Activated naive CD4-positive, alpha-beta T cell treated with anti-CD3 and anti-CD28 coated beads, Interleukin-2, amount 50 U/mL, for 72 hours (primary cell): ENCODE measurements around the gene VEGFA. TPM values are rescaled to one million over a fixed set of nuclear protein-coding genes. Genes with fewer than 3 reads are reported as not detected.

ENCODE experiments used
- ATAC-seq, 2 donors: fragments of 150-1000 bp; cut with Tn5 transposase; 2 replicates each; pipeline ENCODE4 v1.10.0; 2021; ENCODE audit warnings: mild to moderate bottlenecking in 2 of 2, moderate library complexity in 2 of 2
- DNase-seq, 2 donors: peaks; one replicate each; pipeline ENCODE4 v3.0.0; 2021 to 2022; ENCODE audit warnings: low spot score in 2 of 2
- H3K27ac Mint-ChIP-seq, 2 donors: one replicate each; pipeline ENCODE4 v1.8.0; 2022; ENCODE audit warnings: mild to moderate bottlenecking in 2 of 2, mixed read lengths in 2 of 2
- H3K36me3 Mint-ChIP-seq, 2 donors: one replicate each; pipeline ENCODE4 v1.8.0; 2022; ENCODE audit warnings: mixed read lengths in 2 of 2
- H3K9me3 Mint-ChIP-seq, 2 donors: one replicate each; pipeline ENCODE4 v1.8.0; 2022; ENCODE audit warnings: mixed read lengths in 2 of 2
- total RNA-seq, 2 donors: library from RNA; stranded (reverse); gene quantifications; one replicate each; pipeline ENCODE4 v1.2.3, GENCODE V29; 2022

VEGFA gene
- total RNA-seq, 2 donors from 2014 or later = 24.1 to 79.2 TPM

- Mint-ChIP-seq H3K36me3 (peaks cover 7 to 53% of the 10 kb centered on the region in 2 donors), H3K9me3 (no peaks in the 10 kb centered on the region), H3K27ac (peak overlapping the region in 1 of 2 donors; percentile 65)
- DNase-seq (no peak), ATAC-seq (no peak)
These were observed 4.2 kb downstream of the VEGFA start for GRCh38 chr6:43773980-43774775.

GRCh38 chr6:43774776-43775534 is 4.9 kb downstream of the VEGFA start:
- H3K9me3 Mint-ChIP-seq = no peaks in the 10 kb centered on the region
- H3K36me3 Mint-ChIP-seq = peaks cover 7 to 54% of the 10 kb centered on the region in 2 donors
- H3K27ac Mint-ChIP-seq = no peak overlapping the region
- DNase-seq = peak in 1 of 2 donors; percentile 61
- ATAC-seq = peak; percentile 9 to 15

- ATAC-seq = no peak
- Mint-ChIP-seq H3K36me3 (peaks cover 7 to 49% of the 10 kb centered on the region in 2 donors), H3K9me3 (no peaks in the 10 kb centered on the region), H3K27ac (no peak overlapping the region)
- DNase-seq = no peak
These were observed 5.5 kb downstream of the VEGFA start for GRCh38 chr6:43775535-43775885.

GRCh38 chr6:43776115-43776798 is 6.2 kb downstream of the VEGFA start:
- H3K9me3 Mint-ChIP-seq = no peaks in the 10 kb centered on the region
- DNase-seq (no peak), ATAC-seq (no peak)
- no peak overlapping the region for H3K27ac Mint-ChIP-seq
- H3K36me3 Mint-ChIP-seq = peaks cover 7 to 48% of the 10 kb centered on the region in 2 donors

GRCh38 chr6:43776799-43777776 is 7.1 kb downstream of the VEGFA start:
- Mint-ChIP-seq H3K36me3 (peaks cover 4 to 50% of the 10 kb centered on the region in 2 donors), H3K9me3 (no peaks in the 10 kb centered on the region), H3K27ac (no peak overlapping the region)
- DNase-seq (no peak), ATAC-seq (no peak)

GRCh38 chr6:43778131-43778855 is 8.3 kb downstream of the VEGFA start:
- Mint-ChIP-seq H3K9me3 (no peaks in the 10 kb centered on the region), H3K36me3 (peaks cover 0 to 40% of the 10 kb centered on the region in 2 donors), H3K27ac (no peak overlapping the region)
- ATAC-seq (no peak), DNase-seq (no peak)

- DNase-seq = no peak
- Mint-ChIP-seq H3K36me3 (peaks cover 3 to 36% of the 10 kb centered on the region in 2 donors), H3K9me3 (no peaks in the 10 kb centered on the region), H3K27ac (no peak overlapping the region)
- no peak for ATAC-seq
These were observed 9.2 kb downstream of the VEGFA start for GRCh38 chr6:43778976-43779851.

- DNase-seq (no peak), ATAC-seq (no peak)
- Mint-ChIP-seq H3K36me3 (peaks cover 7 to 42% of the 10 kb centered on the region in 2 donors), H3K27ac (peak overlapping the region in 1 of 2 donors; percentile 22), H3K9me3 (no peaks in the 10 kb centered on the region)
These were observed 9.8 kb downstream of the VEGFA start for GRCh38 chr6:43779852-43780236.

- H3K9me3 Mint-ChIP-seq = no peaks in the 10 kb centered on the region
- peaks cover 7 to 43% of the 10 kb centered on the region in 2 donors for H3K36me3 Mint-ChIP-seq
- DNase-seq (no peak), ATAC-seq (no peak)
- peak overlapping the region in 1 of 2 donors; percentile 22 for H3K27ac Mint-ChIP-seq
These were observed 10.3 kb downstream of the VEGFA start for GRCh38 chr6:43780293-43780692.

- no peak overlapping the region for H3K27ac Mint-ChIP-seq
- no peak for ATAC-seq
- H3K9me3 Mint-ChIP-seq = no peaks in the 10 kb centered on the region
- peaks cover 7 to 41% of the 10 kb centered on the region in 2 donors for H3K36me3 Mint-ChIP-seq
- DNase-seq = no peak
These were observed 11.2 kb downstream of the VEGFA start for GRCh38 chr6:43780941-43781928.

- no peak for ATAC-seq
- Mint-ChIP-seq H3K27ac (no peak overlapping the region), H3K9me3 (no peaks in the 10 kb centered on the region), H3K36me3 (peaks cover 7 to 33% of the 10 kb centered on the region in 2 donors)
- DNase-seq = no peak
These were observed 12.1 kb downstream of the VEGFA start for GRCh38 chr6:43781941-43782704.

- H3K9me3 Mint-ChIP-seq = no peaks in the 10 kb centered on the region
- ATAC-seq = no peak
- no peak overlapping the region for H3K27ac Mint-ChIP-seq
- H3K36me3 Mint-ChIP-seq = peaks cover 7 to 30% of the 10 kb centered on the region in 2 donors
- no peak for DNase-seq
These were observed 12.9 kb downstream of the VEGFA start for GRCh38 chr6:43782764-43783513.
